Loucy (cell line): Measurements from ENCODE around the gene IRGC.

Source experiments
- H2AFZ ChIP-seq: fragments of 200-600 bp; sonication (generic); 2 replicates; pipeline ENCODE4 v1.6.0; 2016; ENCODE audit warnings: antibody characterized with exemption, mild to moderate bottlenecking, low read length, moderate library complexity
- H3F3A ChIP-seq: fragments of 200-600 bp; 2 replicates; pipeline ENCODE4 v1.6.0; 2016; ENCODE audit warnings: antibody characterized with exemption, low read depth, mild to moderate bottlenecking
- H3K27me3 ChIP-seq: fragments of 200-600 bp; sonication (generic); 2 replicates; pipeline ENCODE4 v1.6.1; 2014; ENCODE audit warnings: low read length, mild to moderate bottlenecking; ENCODE audit not compliant: insufficient read depth, poor library complexity, severe bottlenecking
- H3K36me3 ChIP-seq: fragments of 200-600 bp; sonication (generic); 2 replicates; pipeline ENCODE4 v1.6.1; 2016; ENCODE audit warnings: low read length; ENCODE audit not compliant: insufficient read depth
- H3K4me1 ChIP-seq: fragments of 200-600 bp; sonication (generic); 2 replicates; pipeline ENCODE4 v1.5.1; 2014; ENCODE audit warnings: low read length, mild to moderate bottlenecking; ENCODE audit not compliant: insufficient read depth, poor library complexity, severe bottlenecking
- H3K4me2 ChIP-seq: fragments of 200-600 bp; sonication (generic); 2 replicates; pipeline ENCODE4 v1.6.0; 2014; ENCODE audit warnings: antibody characterized with exemption, low read length, low read depth, mild to moderate bottlenecking; ENCODE audit not compliant: poor library complexity, severe bottlenecking
- H3K4me3 ChIP-seq: fragments of 200-600 bp; sonication (generic); 2 replicates; pipeline ENCODE4 v1.5.1; 2014; ENCODE audit warnings: low read length, mild to moderate bottlenecking, mixed read lengths; ENCODE audit not compliant: poor library complexity, severe bottlenecking
- H3K79me2 ChIP-seq: fragments of 200-600 bp; sonication (generic); 2 replicates; pipeline ENCODE4 v1.6.1; 2014; ENCODE audit warnings: low read length; ENCODE audit not compliant: insufficient read depth
- H3K9ac ChIP-seq: fragments of 200-600 bp; sonication (generic); 2 replicates; pipeline ENCODE4 v1.6.0; 2014; ENCODE audit warnings: mild to moderate bottlenecking, low read depth, low read length, moderate library complexity; ENCODE audit not compliant: poor library complexity, severe bottlenecking
- H3K9me2 ChIP-seq: fragments of 200-600 bp; sonication (generic); replicated peaks from 2 replicates; pipeline ENCODE4 v1.6.1; 2016; ENCODE audit warnings: low read depth, low read length, mixed read lengths
- H3K9me3 ChIP-seq: fragments of 200-600 bp; sonication (generic); 2 replicates; pipeline ENCODE4 v1.6.1; 2014; ENCODE audit warnings: mild to moderate bottlenecking, antibody characterized with exemption, low read length, low read depth; ENCODE audit not compliant: insufficient read depth
- H4K20me1 ChIP-seq: fragments of 200-600 bp; sonication (generic); 2 replicates; pipeline ENCODE4 v1.6.0; 2014; ENCODE audit warnings: antibody characterized with exemption, low read length, mild to moderate bottlenecking; ENCODE audit not compliant: insufficient read depth, poor library complexity, severe bottlenecking
- EZH2phosphoT487 ChIP-seq: fragments of 200-600 bp; IDR thresholded peaks from 2 replicates; pipeline ENCODE4 v1.6.1; 2018; ENCODE audit warnings: antibody characterized with exemption, mild to moderate bottlenecking, moderate library complexity, borderline replicate concordance
- TF ChIP-seq, protein P1 (sequence below): fragments of 200-600 bp; sonication (generic); conservative IDR thresholded peaks from 2 replicates; pipeline ENCODE4 v1.5.1; 2014; ENCODE audit warnings: mild to moderate bottlenecking, antibody characterized with exemption, low read length

The IRGC gene

GRCh38 chr19:43739439-43740235 lies 23.8 kb downstream of the IRGC start:
- no peaks in the 10 kb centered on the region for H3K4me1 ChIP-seq
- H3K9me2 ChIP-seq, result no peaks in the 10 kb centered on the region
- no peaks in the 10 kb centered on the region for H3F3A ChIP-seq
- TF ChIP-seq, protein P1, sequence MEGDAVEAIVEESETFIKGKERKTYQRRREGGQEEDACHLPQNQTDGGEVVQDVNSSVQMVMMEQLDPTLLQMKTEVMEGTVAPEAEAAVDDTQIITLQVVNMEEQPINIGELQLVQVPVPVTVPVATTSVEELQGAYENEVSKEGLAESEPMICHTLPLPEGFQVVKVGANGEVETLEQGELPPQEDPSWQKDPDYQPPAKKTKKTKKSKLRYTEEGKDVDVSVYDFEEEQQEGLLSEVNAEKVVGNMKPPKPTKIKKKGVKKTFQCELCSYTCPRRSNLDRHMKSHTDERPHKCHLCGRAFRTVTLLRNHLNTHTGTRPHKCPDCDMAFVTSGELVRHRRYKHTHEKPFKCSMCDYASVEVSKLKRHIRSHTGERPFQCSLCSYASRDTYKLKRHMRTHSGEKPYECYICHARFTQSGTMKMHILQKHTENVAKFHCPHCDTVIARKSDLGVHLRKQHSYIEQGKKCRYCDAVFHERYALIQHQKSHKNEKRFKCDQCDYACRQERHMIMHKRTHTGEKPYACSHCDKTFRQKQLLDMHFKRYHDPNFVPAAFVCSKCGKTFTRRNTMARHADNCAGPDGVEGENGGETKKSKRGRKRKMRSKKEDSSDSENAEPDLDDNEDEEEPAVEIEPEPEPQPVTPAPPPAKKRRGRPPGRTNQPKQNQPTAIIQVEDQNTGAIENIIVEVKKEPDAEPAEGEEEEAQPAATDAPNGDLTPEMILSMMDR, result no peak
- no peaks in the 10 kb centered on the region for H3K27me3 ChIP-seq
- H3K79me2 ChIP-seq, result no peaks in the 10 kb centered on the region
- H4K20me1 ChIP-seq, result no peaks in the 10 kb centered on the region
- H3K9ac ChIP-seq, result no peak overlapping the region
- H3K9me3 ChIP-seq, result no peaks in the 10 kb centered on the region
- H3K36me3 ChIP-seq, result peaks cover 74% of the 10 kb centered on the region; the same call in 1 of the 2 replicates
- H3K4me2 ChIP-seq, result no peak overlapping the region
- no peak overlapping the region for H3K4me3 ChIP-seq
- H2AFZ ChIP-seq, result no peak overlapping the region

GRCh38 chr19:43741075-43741825 lies 25.4 kb downstream of the IRGC start:
- Histone ChIP-seq H3K4me3 (no peak overlapping the region), H3F3A (no peaks in the 10 kb centered on the region), H3K27me3 (no peaks in the 10 kb centered on the region), H3K9me2 (no peaks in the 10 kb centered on the region), H4K20me1 (no peaks in the 10 kb centered on the region), H3K9ac (no peak overlapping the region), H3K4me2 (no peak overlapping the region), H2AFZ (no peak overlapping the region), H3K4me1 (no peaks in the 10 kb centered on the region), H3K9me3 (no peaks in the 10 kb centered on the region), H3K79me2 (no peaks in the 10 kb centered on the region), H3K36me3 (peaks cover 72% of the 10 kb centered on the region; the same call in 1 of the 2 replicates)
- TF ChIP-seq EZH2phosphoT487, result no peak
- TF ChIP-seq, protein P1, result no peak

DNA sequence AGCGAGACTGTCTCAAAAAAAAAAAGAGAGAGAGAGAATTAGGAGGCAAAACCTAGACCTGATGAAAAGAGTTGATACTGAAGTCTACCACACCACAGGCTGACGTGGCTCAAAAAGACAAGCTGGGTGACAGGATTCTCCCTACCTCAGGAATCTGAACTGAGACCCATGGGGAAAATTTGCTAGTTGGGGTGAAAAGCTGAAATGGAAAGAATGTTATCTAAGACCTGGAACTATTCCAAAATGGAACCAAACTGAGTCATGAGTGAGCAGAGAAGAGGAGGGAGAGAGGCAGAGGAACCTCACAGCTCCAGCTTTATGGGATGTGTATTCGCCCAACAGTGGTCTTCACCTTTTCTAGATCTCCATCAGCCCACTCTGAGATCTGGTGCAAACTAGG lies 27.2 kb downstream of the IRGC start:
- H3K27me3 ChIP-seq, result no peaks in the 10 kb centered on the region
- no peak overlapping the region for H3K9ac ChIP-seq
- H3K36me3 ChIP-seq, result peaks cover 75% of the 10 kb centered on the region; the same call in 1 of the 2 replicates

More for the DNA sequence above, 27.2 kb downstream of the IRGC start:
- Histone ChIP-seq H3F3A (no peaks in the 10 kb centered on the region), H3K4me3 (no peak overlapping the region), H3K4me2 (no peak overlapping the region), H3K9me2 (no peaks in the 10 kb centered on the region), H3K4me1 (no peaks in the 10 kb centered on the region), H3K9me3 (no peaks in the 10 kb centered on the region), H3K79me2 (no peaks in the 10 kb centered on the region), H2AFZ (no peak overlapping the region), H4K20me1 (no peaks in the 10 kb centered on the region)
- no peak for TF ChIP-seq EZH2phosphoT487
- TF ChIP-seq, protein P1, result no peak
